Measurements from ENCODE around the gene DNAH11. TPM values are rescaled to one million over a fixed set of nuclear protein-coding genes. Genes with fewer than 3 reads are reported as not detected.

DNAH11 gene
- total and polyA plus RNA-seq, 2 of the 13 experiments (the other 11 are each of a cell fraction or from before 2014, with no cell fraction given): not detected

DNA sequence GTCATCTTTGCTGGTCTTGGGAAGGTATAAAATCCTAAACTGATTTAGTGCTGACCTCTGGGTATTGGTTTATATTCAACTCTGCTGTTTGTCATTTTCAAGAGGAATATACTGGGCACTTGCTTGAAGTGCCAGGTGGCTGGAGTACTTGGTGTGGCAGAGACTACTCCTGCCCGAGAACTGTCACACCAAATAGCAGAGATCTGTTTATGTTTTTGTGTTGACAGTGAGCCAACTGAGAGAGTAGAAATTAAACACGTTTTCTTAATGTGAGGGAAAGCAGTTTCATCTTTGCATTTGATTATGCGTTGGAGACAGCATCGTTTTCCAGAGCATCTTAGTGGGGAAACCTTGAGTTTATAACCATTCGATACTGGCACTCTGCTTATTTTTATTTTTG lies 228.4 kb downstream of the DNAH11 start:
- no peak overlapping the region for H3K4me3 ChIP-seq (replicated peaks in 1 of 3; ENCODE audit: insufficient read depth in 1 of 3, low read depth in 2 of 3, low read length in 3 of 3)
- no peak overlapping the region for H3K4me2 ChIP-seq (ENCODE audit: low read depth, low read length)
- WGBS (ENCODE audit: low lambda C conversion rate): 15% methylated on average over 5 of the region's 5 CpGs
- H3K9ac ChIP-seq (ENCODE audit: insufficient read depth, low read depth, low read length): no peak overlapping the region
- DNase-seq (ENCODE audit: low spot score): no peak
- intact Hi-C loops (cut with micrococcal nuclease; ENCODE audit: unreplicated experiment): no loop called here
- H4K20me1 ChIP-seq (ENCODE audit: insufficient read depth, low read length): no peaks in the 10 kb centered on the region
- ChIA-PET POLR2A (no interaction called here), CTCF (ENCODE audit: low intra/inter-chr PET ratio, low total read pairs) (no interaction called here)
- no peaks in the 10 kb centered on the region for H3K4me1 ChIP-seq (ENCODE audit: insufficient read depth, low read length)
- H3K79me2 ChIP-seq (ENCODE audit: insufficient read depth, low read length): no peaks in the 10 kb centered on the region
- H3K27me3 ChIP-seq (ENCODE audit: control insufficient read depth in 1 of 2, insufficient read depth in 2 of 2, low read length in 2 of 2): peaks cover 0 to 3% of the 10 kb centered on the region in 2 experiments; a peak in 1 of 5 replicates
- no peak for TF ChIP-seq NCOR1 (IDR thresholded peaks at IDR 0.05; ENCODE audit: borderline replicate concordance, low read length)
- TF ChIP-seq MAFK (conservative IDR thresholded peaks at IDR 0.05 in 1 of 2, IDR thresholded peaks at IDR 0.05 in 1 of 2; ENCODE audit: low read length in 2 of 2): no peak
- no peak for TF ChIP-seq THAP11 (CRISPR knock-in tag; IDR thresholded peaks at IDR 0.05)
- TF ChIP-seq NCOA5 (CRISPR knock-in tag; IDR thresholded peaks at IDR 0.05): no peak
- no peak for TF ChIP-seq MED8 (CRISPR knock-in tag; IDR thresholded peaks at IDR 0.05; ENCODE audit: insufficient replicate concordance)
- no peak for TF ChIP-seq HNRNPL (IDR thresholded peaks at IDR 0.05; ENCODE audit: low read depth, low read length)
- TF ChIP-seq CAMTA2 (CRISPR knock-in tag; IDR thresholded peaks at IDR 0.05; ENCODE audit: borderline replicate concordance): no peak
- no peak for TF ChIP-seq HNRNPK (IDR thresholded peaks at IDR 0.05; ENCODE audit: low read depth, low read length, poor library complexity, severe bottlenecking)
- TF ChIP-seq, protein P1, sequence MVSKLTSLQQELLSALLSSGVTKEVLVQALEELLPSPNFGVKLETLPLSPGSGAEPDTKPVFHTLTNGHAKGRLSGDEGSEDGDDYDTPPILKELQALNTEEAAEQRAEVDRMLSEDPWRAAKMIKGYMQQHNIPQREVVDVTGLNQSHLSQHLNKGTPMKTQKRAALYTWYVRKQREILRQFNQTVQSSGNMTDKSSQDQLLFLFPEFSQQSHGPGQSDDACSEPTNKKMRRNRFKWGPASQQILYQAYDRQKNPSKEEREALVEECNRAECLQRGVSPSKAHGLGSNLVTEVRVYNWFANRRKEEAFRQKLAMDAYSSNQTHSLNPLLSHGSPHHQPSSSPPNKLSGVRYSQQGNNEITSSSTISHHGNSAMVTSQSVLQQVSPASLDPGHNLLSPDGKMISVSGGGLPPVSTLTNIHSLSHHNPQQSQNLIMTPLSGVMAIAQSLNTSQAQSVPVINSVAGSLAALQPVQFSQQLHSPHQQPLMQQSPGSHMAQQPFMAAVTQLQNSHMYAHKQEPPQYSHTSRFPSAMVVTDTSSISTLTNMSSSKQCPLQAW (CRISPR knock-in tag; IDR thresholded peaks at IDR 0.05): no peak
- TF ChIP-seq TOPORS (CRISPR knock-in tag; IDR thresholded peaks at IDR 0.05): no peak
- no peak for FAIRE-seq
- BruUV-seq (replicated peaks): no TSS peak
- H3K36me3 ChIP-seq (replicated peaks in 1 of 2; ENCODE audit: control insufficient read depth in 1 of 2, insufficient read depth in 2 of 2, low read length in 2 of 2): no peaks in the 10 kb centered on the region
- in situ Hi-C loops (cut with HindIII; ENCODE audit: extremely low pct_ligation_motif_present, low pct_unique_long_range_greater_than_20kb): loop anchor here (25.0 kb wide), 1 partner anchor 234 kb away; the partner anchor contains the start of gene DNAH11
- ATAC-seq: no peak
- H2AFZ ChIP-seq (ENCODE audit: low read length): no peak overlapping the region
- no peaks in the 10 kb centered on the region for H3K9me3 ChIP-seq (ENCODE audit: low read length)
- no peak overlapping the region for H3K27ac ChIP-seq (ENCODE audit: extremely low read length, insufficient read depth, low read length)

All from HepG2 (cell line).